Epithelial cell of umbilical artery (primary cell): ENCODE results near the gene CERCAM. TPM values are rescaled to one million over a fixed set of nuclear protein-coding genes. Genes with fewer than 3 reads are reported as not detected.

Experiments
- total RNA-seq: library from RNA; depleted of rRNA; stranded (reverse); fragments of >200 nt; gene quantifications from 2 replicates; pipeline ENCODE4 v1.2.3, GENCODE V29; 2014

The CERCAM gene, protein sequence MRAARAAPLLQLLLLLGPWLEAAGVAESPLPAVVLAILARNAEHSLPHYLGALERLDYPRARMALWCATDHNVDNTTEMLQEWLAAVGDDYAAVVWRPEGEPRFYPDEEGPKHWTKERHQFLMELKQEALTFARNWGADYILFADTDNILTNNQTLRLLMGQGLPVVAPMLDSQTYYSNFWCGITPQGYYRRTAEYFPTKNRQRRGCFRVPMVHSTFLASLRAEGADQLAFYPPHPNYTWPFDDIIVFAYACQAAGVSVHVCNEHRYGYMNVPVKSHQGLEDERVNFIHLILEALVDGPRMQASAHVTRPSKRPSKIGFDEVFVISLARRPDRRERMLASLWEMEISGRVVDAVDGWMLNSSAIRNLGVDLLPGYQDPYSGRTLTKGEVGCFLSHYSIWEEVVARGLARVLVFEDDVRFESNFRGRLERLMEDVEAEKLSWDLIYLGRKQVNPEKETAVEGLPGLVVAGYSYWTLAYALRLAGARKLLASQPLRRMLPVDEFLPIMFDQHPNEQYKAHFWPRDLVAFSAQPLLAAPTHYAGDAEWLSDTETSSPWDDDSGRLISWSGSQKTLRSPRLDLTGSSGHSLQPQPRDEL
- 14.6 and 21.8 TPM in 2 replicates for total RNA-seq

DNA sequence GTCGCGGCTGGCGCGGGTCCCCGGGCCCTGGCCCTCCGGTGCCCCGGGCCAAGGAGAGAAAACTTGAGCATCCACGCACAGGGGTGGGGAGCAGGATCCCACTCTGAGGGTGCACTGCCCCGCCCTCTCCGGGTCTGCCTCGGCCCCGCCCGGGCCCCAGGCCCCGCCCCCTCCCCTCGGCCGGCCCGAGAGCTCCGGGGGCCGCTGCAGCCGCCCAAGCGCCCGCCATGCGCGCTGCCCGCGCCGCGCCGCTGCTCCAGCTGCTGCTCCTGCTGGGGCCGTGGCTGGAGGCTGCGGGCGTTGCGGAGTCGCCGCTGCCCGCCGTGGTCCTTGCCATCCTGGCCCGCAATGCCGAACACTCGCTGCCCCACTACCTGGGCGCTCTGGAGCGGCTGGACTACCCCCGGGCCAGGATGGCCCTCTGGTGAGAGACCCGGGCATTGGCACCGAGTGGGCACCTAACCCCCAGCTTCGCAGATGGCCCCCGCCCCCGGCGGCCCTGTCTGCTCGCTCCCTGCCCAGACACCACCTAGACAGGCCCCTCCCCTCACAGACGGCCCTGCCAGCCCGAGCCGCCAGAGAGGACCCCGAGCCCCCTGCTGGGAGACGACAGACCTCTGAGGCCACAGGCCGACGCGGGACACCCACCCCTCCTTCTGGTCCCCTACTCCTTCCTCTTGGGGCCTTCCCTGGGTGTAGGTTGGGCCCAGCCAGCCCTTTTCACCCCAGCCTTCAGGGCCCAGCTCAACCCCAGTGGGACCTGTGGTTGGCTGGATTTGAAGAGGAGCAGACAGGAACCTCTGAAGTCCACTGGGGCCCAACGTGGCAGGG is at the start of gene CERCAM:
Gene CERCAM (plus strand): TSS at position 207 of the 831 bp plus-strand sequence. CDS start 21 bp downstream, at position 228.

GRCh38 chr9:128455849-128456612 is 35.4 kb downstream of the CERCAM start, which contains the start of gene ODF2:
Gene ODF2 (plus strand): TSS chr9:128456006. CDS start chr9:128456092, 86 bp downstream.

Other genes with a start within 250 kb of the CERCAM start
- gene CIZ1, start 229.3 kb upstream of the CERCAM start, total RNA-seq, result 12.3 and 15.7 TPM in 2 replicates
- gene DNM1, start 217.5 kb upstream of the CERCAM start, total RNA-seq, result 0.46 and 0.97 TPM in 2 replicates
- 54.6 and 66.3 TPM in 2 replicates for gene GOLGA2, start 144.8 kb upstream of the CERCAM start, total RNA-seq
- 34.5 and 47.1 TPM in 2 replicates for gene SWI5, start 144.6 kb upstream of the CERCAM start, total RNA-seq
- gene TRUB2, start 98.4 kb upstream of the CERCAM start, total RNA-seq, result 15.3 and 21.4 TPM in 2 replicates
- gene COQ4, start 98.0 kb upstream of the CERCAM start, total RNA-seq, result 20.4 and 27.9 TPM in 2 replicates
- gene SLC27A4, start 80.3 kb upstream of the CERCAM start, total RNA-seq, result 20.5 and 24.5 TPM in 2 replicates
- gene URM1, start 49.5 kb upstream of the CERCAM start, total RNA-seq, result 43.9 and 67.5 TPM in 2 replicates
- gene ODF2, start 35.1 kb downstream of the CERCAM start, total RNA-seq, result 38.0 and 51.7 TPM in 2 replicates
- gene GLE1, start 83.9 kb downstream of the CERCAM start, total RNA-seq, result 17.2 and 23.7 TPM in 2 replicates
- 243 and 266 TPM in 2 replicates for gene SPTAN1, start 131.7 kb downstream of the CERCAM start, total RNA-seq
- gene DYNC2I2, start 236.0 kb downstream of the CERCAM start, total RNA-seq, result 88.0 and 90.7 TPM in 2 replicates